ENCODE results near the gene GOLGA8T.
"Not testable (repeated sequence)": the region's sequence is repeated elsewhere in the genome, so short reads cannot be mapped to it uniquely, and the experiment has no call there.

Gene GOLGA8T

DNA sequence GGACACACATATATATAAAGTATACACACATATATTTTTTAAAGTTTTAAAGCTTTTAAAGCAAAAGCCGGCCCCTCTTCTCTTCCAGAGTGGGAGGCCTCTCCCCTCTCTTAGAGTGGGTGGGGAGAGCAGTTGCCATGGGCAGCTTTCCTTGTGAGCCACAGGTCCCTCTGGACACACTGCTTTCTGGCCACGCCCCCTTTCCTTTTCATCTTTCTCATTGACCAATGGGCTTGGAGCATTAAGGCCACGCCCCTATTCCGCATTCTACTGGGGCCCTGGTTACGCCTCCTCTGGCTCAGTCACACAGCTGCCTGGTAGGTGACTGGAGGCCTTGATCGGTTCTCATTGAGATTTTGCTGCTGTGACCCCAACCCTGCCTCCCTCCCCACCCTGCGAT, at the start of gene GOLGA8T:
TSS of gene GOLGA8T (plus strand) at position 301 of the 400 bp plus-strand sequence. CDS start at position 399, 98 bp downstream.
- not testable (repeated sequence) for H3K36me3 ChIP-seq; H3K27ac ChIP-seq; H3K4me1 ChIP-seq (ENCODE audit: control insufficient read depth in 1 of 2, insufficient read depth in 1 of 2, low read depth in 1 of 2, low read length in 1 of 2); H3K9me3 ChIP-seq; H3K4me3 ChIP-seq (ENCODE audit: low read depth in 1 of 2, low read length in 1 of 2); H3K27me3 ChIP-seq

GRCh38 chr15:30097827-30098226, 37.0 kb upstream of the GOLGA8T start:
- H3K27ac ChIP-seq; H3K4me3 ChIP-seq (ENCODE audit: low read depth in 1 of 2, low read length in 1 of 2); H3K9me3 ChIP-seq; H3K36me3 ChIP-seq; H3K4me1 ChIP-seq (ENCODE audit: control insufficient read depth in 1 of 2, insufficient read depth in 1 of 2, low read depth in 1 of 2, low read length in 1 of 2); H3K27me3 ChIP-seq: not testable (repeated sequence)

- H3K9me3 ChIP-seq; H3K4me3 ChIP-seq (ENCODE audit: low read depth in 1 of 2, low read length in 1 of 2); H3K27me3 ChIP-seq; H3K36me3 ChIP-seq; H3K4me1 ChIP-seq (ENCODE audit: control insufficient read depth in 1 of 2, insufficient read depth in 1 of 2, low read depth in 1 of 2, low read length in 1 of 2); H3K27ac ChIP-seq: not testable (repeated sequence)
Observed at GRCh38 chr15:30102890-30103289, 32.0 kb upstream of the GOLGA8T start.

DNA sequence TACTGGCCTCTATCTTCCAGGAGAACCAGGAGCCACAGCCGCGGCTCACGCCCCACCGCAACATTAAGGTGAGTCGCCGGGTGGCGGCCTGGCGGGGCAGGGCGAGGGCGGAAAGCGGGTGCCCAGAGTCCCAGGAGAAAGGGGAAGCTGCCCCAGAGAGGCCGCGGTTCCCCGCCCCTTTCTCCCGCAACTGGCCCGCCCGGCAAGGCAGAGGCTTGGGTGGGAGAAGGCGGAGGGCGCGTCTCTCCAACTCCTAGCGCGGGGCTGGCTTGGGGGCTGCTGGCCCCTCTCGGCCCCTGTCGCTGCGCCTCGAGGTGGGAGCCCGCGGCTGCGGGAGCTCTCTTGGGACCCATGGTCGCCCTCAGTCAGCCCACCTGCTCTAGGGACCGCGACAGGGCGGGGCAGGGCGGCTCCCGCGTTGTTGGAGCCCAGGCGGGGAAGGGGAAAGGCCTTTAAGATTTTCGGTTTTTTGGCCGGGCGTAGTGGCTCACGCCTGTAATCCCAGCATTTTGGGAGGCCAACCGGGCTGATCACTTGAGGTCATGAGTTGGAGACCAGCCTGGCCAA, 30.8 kb upstream of the GOLGA8T start:
- H3K4me1 ChIP-seq (ENCODE audit: control insufficient read depth in 1 of 2, insufficient read depth in 1 of 2, low read depth in 1 of 2, low read length in 1 of 2); H3K27me3 ChIP-seq; H3K9me3 ChIP-seq; H3K36me3 ChIP-seq; H3K27ac ChIP-seq: not testable (repeated sequence)
- peak overlapping the region in 1 of 2 experiments; percentile 41 for H3K4me3 ChIP-seq (ENCODE audit: low read depth in 1 of 2, low read length in 1 of 2)

- not testable (repeated sequence) for H3K27ac ChIP-seq; H3K4me3 ChIP-seq (ENCODE audit: low read depth in 1 of 2, low read length in 1 of 2)
Observed at GRCh38 chr15:30110591-30110990, 24.3 kb upstream of the GOLGA8T start.

DNA sequence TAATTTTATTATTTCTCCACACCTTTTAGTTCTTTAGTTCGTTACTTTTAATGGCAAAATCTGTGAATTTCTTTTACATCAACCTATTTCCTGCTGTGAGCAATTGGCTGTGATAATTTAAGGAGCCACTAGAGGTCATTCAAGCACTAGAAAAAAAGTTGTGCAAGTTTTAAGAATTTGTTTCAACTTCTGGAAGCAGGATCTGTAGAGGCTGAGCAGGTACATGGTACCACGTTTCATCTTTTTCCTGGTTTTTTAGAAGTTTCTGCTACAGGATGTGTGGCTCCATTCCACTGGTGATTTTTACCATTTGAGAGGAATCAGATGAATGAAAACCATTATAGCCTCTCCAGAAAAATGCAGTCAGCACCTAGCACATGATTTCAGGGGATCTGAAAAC, 4.8 kb upstream of the GOLGA8T start:
- H3K4me1 ChIP-seq (ENCODE audit: control insufficient read depth in 1 of 2, insufficient read depth in 1 of 2, low read depth in 1 of 2, low read length in 1 of 2); H3K9me3 ChIP-seq; H3K27me3 ChIP-seq; H3K36me3 ChIP-seq; H3K27ac ChIP-seq; H3K4me3 ChIP-seq (ENCODE audit: low read depth in 1 of 2, low read length in 1 of 2): not testable (repeated sequence)

More at GRCh38 chr15:30110591-30110990, 24.3 kb upstream of the GOLGA8T start:
- H3K27me3 ChIP-seq; H3K9me3 ChIP-seq; H3K4me1 ChIP-seq (ENCODE audit: control insufficient read depth in 1 of 2, insufficient read depth in 1 of 2, low read depth in 1 of 2, low read length in 1 of 2); H3K36me3 ChIP-seq: not testable (repeated sequence)

DNA sequence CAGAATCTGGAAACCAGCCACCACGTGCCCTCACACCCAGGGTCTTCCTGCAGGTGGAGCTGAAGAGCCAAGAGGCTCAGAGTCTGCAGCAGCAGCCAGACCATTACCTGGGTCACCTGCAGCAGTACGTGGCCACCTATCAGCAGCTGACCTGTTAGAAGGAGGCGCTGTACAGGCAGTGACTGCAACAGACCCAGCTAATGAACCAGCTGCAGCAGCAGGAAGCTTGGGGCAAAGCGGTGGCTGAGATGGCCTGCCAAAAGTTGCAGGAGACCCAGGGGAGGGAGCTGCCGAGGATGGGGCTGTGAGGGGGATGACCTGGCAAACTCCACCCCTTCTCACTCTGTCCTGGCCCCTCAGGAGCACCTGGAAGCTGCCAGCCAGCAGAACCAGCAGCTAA, 8.4 kb downstream of the GOLGA8T start:
- H3K27me3 ChIP-seq; H3K36me3 ChIP-seq; H3K9me3 ChIP-seq; H3K27ac ChIP-seq; H3K4me3 ChIP-seq (ENCODE audit: low read depth in 1 of 2, low read length in 1 of 2); H3K4me1 ChIP-seq (ENCODE audit: control insufficient read depth in 1 of 2, insufficient read depth in 1 of 2, low read depth in 1 of 2, low read length in 1 of 2): not testable (repeated sequence)

- H3K36me3 ChIP-seq; H3K27me3 ChIP-seq; H3K4me3 ChIP-seq (ENCODE audit: low read depth in 1 of 2, low read length in 1 of 2); H3K9me3 ChIP-seq; H3K4me1 ChIP-seq (ENCODE audit: control insufficient read depth in 1 of 2, insufficient read depth in 1 of 2, low read depth in 1 of 2, low read length in 1 of 2); H3K27ac ChIP-seq: not testable (repeated sequence)
Observed at GRCh38 chr15:30149891-30150290, 15.0 kb downstream of the GOLGA8T start.

- not testable (repeated sequence) for H3K27me3 ChIP-seq; H3K27ac ChIP-seq; H3K36me3 ChIP-seq; H3K4me1 ChIP-seq (ENCODE audit: control insufficient read depth in 1 of 2, insufficient read depth in 1 of 2, low read depth in 1 of 2, low read length in 1 of 2); H3K4me3 ChIP-seq (ENCODE audit: low read depth in 1 of 2, low read length in 1 of 2); H3K9me3 ChIP-seq
Observed at GRCh38 chr15:30162479-30163357, 27.9 kb downstream of the GOLGA8T start.

DNA sequence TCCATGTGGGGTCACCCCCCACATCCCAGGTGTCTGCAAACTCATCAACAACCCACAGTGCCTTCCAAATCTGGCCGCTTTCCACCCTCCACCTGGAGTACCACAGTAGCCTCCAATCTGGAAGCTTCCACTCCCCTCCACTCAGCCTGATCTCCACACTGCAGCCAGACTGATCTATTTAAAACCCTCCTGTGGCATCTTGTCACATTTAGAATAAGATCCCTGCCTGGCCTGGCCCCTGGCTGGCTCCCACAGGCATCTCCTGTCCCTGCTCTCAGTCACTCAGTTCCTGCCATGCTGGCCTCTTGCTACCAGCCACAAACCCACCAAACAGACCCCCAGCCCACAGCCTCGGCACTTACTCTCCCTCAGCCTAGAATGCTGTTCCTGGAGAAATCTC, 28.9 kb downstream of the GOLGA8T start:
- H3K27ac ChIP-seq; H3K4me1 ChIP-seq (ENCODE audit: control insufficient read depth in 1 of 2, insufficient read depth in 1 of 2, low read depth in 1 of 2, low read length in 1 of 2); H3K9me3 ChIP-seq; H3K36me3 ChIP-seq; H3K27me3 ChIP-seq; H3K4me3 ChIP-seq (ENCODE audit: low read depth in 1 of 2, low read length in 1 of 2): not testable (repeated sequence)

DNA sequence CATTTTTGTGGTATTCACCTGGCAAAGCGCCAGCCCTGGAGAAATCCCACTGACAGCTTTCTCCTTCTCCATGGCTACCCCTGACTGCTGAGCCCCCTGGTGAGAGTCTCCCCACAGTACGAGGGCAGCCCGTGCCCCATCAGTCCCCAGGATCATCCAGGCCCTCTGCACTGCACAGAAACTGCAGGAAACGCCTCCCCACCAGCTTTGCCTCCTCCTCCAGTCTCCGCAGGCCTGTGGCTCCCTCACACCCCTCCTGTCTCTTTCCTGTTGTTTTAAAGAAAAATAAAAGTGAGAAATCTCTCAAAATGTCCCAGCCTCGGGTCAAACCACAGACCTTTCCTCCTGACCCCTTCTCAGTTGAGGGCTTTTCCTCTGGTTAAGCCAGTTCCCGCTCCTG, 29.4 kb downstream of the GOLGA8T start:
- H3K36me3 ChIP-seq; H3K27ac ChIP-seq; H3K4me1 ChIP-seq (ENCODE audit: control insufficient read depth in 1 of 2, insufficient read depth in 1 of 2, low read depth in 1 of 2, low read length in 1 of 2); H3K9me3 ChIP-seq; H3K4me3 ChIP-seq (ENCODE audit: low read depth in 1 of 2, low read length in 1 of 2); H3K27me3 ChIP-seq: not testable (repeated sequence)

DNA sequence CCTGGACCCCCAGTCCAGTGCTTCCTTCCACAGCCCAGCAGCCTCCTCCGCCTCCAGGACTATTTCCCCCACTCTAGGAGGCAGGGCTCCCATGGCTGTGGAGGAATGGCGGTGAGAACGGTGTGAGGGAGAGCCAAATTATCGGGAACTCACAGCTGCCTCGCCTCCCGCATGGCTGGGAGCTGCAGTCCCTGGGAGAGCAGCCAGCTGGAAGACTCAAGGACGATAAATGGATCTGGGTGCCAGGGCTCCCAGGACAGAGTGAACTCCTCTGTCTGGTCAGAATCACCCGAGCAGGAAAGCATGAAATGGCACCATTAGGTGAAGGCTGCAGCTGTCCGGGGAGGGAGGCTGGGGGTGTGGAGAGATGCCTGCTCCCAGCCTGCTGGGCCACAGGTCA, 32.6 kb downstream of the GOLGA8T start:
- H3K9me3 ChIP-seq; H3K27ac ChIP-seq; H3K4me3 ChIP-seq (ENCODE audit: low read depth in 1 of 2, low read length in 1 of 2); H3K27me3 ChIP-seq; H3K4me1 ChIP-seq (ENCODE audit: control insufficient read depth in 1 of 2, insufficient read depth in 1 of 2, low read depth in 1 of 2, low read length in 1 of 2); H3K36me3 ChIP-seq: not testable (repeated sequence)

- H3K36me3 ChIP-seq; H3K27ac ChIP-seq; H3K9me3 ChIP-seq; H3K27me3 ChIP-seq; H3K4me1 ChIP-seq (ENCODE audit: control insufficient read depth in 1 of 2, insufficient read depth in 1 of 2, low read depth in 1 of 2, low read length in 1 of 2); H3K4me3 ChIP-seq (ENCODE audit: low read depth in 1 of 2, low read length in 1 of 2): not testable (repeated sequence)
Observed at GRCh38 chr15:30167886-30168285, 33.0 kb downstream of the GOLGA8T start.

- H3K36me3 ChIP-seq; H3K4me1 ChIP-seq (ENCODE audit: control insufficient read depth in 1 of 2, insufficient read depth in 1 of 2, low read depth in 1 of 2, low read length in 1 of 2); H3K27ac ChIP-seq; H3K27me3 ChIP-seq; H3K4me3 ChIP-seq (ENCODE audit: low read depth in 1 of 2, low read length in 1 of 2); H3K9me3 ChIP-seq: not testable (repeated sequence)
Observed at GRCh38 chr15:30171452-30171851, 36.6 kb downstream of the GOLGA8T start.

Data from neutrophil (primary cell).